NB4 (cell line): Measurements from ENCODE around the gene CFAP45.

Source experiments
- DNase-seq: peaks from one replicate; pipeline ENCODE4 v3.0.0; 2010; ENCODE audit warnings: low read depth
- H3K4me3 ChIP-seq: one replicate; pipeline ENCODE4 v1.5.1; 2011; ENCODE audit warnings: mild to moderate bottlenecking, low read depth, low read length, moderate library complexity
- CTCF ChIP-seq: IDR thresholded peaks from one replicate; pipeline ENCODE4 v1.5.1; 2012; ENCODE audit warnings: low read depth, low read length
- MAX ChIP-seq: IDR thresholded peaks from 2 replicates; pipeline ENCODE4 v1.6.1; 2011; ENCODE audit warnings: low read depth, low read length
- MYC ChIP-seq: IDR thresholded peaks from 2 replicates; pipeline ENCODE4 v1.6.1; 2011; ENCODE audit warnings: low read depth, low read length
- POLR2A ChIP-seq: IDR thresholded peaks from 2 replicates; pipeline ENCODE4 v1.6.1; 2011; ENCODE audit warnings: mild to moderate bottlenecking; ENCODE audit not compliant: insufficient read length; ENCODE audit errors: extremely low read depth

Gene CFAP45

GRCh38 chr1:159941141-159941540 lies 41.2 kb upstream of the CFAP45 start:
- DNase-seq: no peak
- no peak for TF ChIP-seq MYC
- TF ChIP-seq POLR2A: no peak
- TF ChIP-seq CTCF: no peak
- TF ChIP-seq MAX: no peak
- no peak overlapping the region for H3K4me3 ChIP-seq

GRCh38 chr1:159940006-159940620 lies 40.1 kb upstream of the CFAP45 start:
- TF ChIP-seq MYC: no peak
- TF ChIP-seq POLR2A: no peak
- TF ChIP-seq MAX: no peak
- TF ChIP-seq CTCF: no peak
- no peak overlapping the region for H3K4me3 ChIP-seq
- no peak for DNase-seq

GRCh38 chr1:159939678-159940002 lies 39.7 kb upstream of the CFAP45 start:
- DNase-seq: no peak
- no peak overlapping the region for H3K4me3 ChIP-seq
- TF ChIP-seq MAX (no peak), CTCF (no peak), POLR2A (no peak), MYC (no peak)

GRCh38 chr1:159938905-159939677 lies 39.1 kb upstream of the CFAP45 start:
- TF ChIP-seq MAX (no peak), CTCF (no peak), POLR2A (no peak), MYC (no peak)

GRCh38 chr1:159938211-159938852 lies 38.4 kb upstream of the CFAP45 start:
- TF ChIP-seq MYC: no peak
- TF ChIP-seq MAX: no peak
- no peak for TF ChIP-seq POLR2A
- TF ChIP-seq CTCF: no peak
- DNase-seq: no peak
- no peak overlapping the region for H3K4me3 ChIP-seq

More at GRCh38 chr1:159938905-159939677, 39.1 kb upstream of the CFAP45 start:
- H3K4me3 ChIP-seq: no peak overlapping the region
- DNase-seq: no peak
